Coronary artery (tissue), 2 donors: ENCODE measurements around the gene C5orf22.

Experiments used
- DNase-seq: peaks from one replicate; pipeline ENCODE4 v3.0.0-alpha.2; 2017; ENCODE audit warnings: low spot score
- H3K27ac ChIP-seq, 2 donors: fragments of 200-600 bp; sonication (generic); one replicate each; pipeline ENCODE4 v1.5.1; 2016 to 2019
- H3K4me3 ChIP-seq: fragments of 200-600 bp; sonication (generic); 2 replicates; pipeline ENCODE4 v1.5.1; 2016; ENCODE audit warnings: mild to moderate bottlenecking, moderate library complexity
- TF ChIP-seq, protein P1 (sequence below): fragments of 200-600 bp; sonication (generic); IDR thresholded peaks from one replicate; pipeline ENCODE4 v1.5.1; 2019; ENCODE audit warnings: antibody characterized with exemption

The C5orf22 gene

DNA sequence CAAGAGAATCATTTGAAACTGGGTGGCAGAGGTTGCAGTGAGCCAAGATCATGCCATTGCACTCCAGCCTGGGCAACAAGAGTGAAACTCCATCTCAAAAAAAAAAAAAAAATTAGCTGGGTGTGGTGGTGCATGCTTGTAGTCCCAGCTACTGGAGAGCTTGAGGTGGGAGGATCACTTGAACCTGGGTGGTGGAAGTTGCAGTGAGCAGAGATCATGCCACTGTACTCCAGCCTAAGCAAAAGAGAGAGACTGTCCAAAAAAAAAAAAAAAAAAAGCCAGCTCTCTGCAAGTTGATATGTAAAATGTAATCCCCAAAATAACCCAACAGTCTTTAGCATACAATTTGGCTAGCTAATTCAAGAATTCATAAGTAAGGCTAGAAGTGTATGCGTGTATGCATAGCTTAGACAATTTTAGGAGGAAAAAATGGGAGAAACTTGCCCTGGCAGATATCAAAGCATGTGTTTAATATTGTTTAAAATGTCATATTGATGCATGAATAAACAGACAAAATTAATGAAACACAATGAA, 36.3 kb downstream of the C5orf22 start:
- TF ChIP-seq, protein P1, sequence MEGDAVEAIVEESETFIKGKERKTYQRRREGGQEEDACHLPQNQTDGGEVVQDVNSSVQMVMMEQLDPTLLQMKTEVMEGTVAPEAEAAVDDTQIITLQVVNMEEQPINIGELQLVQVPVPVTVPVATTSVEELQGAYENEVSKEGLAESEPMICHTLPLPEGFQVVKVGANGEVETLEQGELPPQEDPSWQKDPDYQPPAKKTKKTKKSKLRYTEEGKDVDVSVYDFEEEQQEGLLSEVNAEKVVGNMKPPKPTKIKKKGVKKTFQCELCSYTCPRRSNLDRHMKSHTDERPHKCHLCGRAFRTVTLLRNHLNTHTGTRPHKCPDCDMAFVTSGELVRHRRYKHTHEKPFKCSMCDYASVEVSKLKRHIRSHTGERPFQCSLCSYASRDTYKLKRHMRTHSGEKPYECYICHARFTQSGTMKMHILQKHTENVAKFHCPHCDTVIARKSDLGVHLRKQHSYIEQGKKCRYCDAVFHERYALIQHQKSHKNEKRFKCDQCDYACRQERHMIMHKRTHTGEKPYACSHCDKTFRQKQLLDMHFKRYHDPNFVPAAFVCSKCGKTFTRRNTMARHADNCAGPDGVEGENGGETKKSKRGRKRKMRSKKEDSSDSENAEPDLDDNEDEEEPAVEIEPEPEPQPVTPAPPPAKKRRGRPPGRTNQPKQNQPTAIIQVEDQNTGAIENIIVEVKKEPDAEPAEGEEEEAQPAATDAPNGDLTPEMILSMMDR: no peak
- H3K4me3 ChIP-seq: no peak overlapping the region
- no peak for DNase-seq

DNA sequence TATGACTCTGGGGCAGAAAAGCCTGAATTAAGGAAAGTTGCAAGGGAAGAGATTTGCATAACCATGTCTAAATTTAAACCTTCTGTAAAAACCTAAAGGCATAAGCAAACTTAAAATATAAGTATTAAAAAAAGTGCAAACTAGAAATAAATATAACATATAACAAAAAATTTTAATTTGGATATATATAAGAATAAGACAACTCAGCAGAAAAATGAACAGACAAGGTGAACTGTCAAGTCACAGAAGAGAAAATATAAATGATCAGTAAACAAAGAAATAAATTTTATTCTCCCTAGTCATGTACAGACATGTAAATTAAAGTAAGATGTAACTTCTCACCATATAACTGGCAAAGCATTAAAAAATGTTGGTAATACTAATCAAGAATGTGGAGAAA, 37.0 kb downstream of the C5orf22 start:
- no peak overlapping the region for H3K27ac ChIP-seq
- no peak for DNase-seq
- no peak overlapping the region for H3K4me3 ChIP-seq
- TF ChIP-seq, protein P1: no peak

More for the DNA sequence above, 36.3 kb downstream of the C5orf22 start:
- no peak overlapping the region for H3K27ac ChIP-seq

DNA sequence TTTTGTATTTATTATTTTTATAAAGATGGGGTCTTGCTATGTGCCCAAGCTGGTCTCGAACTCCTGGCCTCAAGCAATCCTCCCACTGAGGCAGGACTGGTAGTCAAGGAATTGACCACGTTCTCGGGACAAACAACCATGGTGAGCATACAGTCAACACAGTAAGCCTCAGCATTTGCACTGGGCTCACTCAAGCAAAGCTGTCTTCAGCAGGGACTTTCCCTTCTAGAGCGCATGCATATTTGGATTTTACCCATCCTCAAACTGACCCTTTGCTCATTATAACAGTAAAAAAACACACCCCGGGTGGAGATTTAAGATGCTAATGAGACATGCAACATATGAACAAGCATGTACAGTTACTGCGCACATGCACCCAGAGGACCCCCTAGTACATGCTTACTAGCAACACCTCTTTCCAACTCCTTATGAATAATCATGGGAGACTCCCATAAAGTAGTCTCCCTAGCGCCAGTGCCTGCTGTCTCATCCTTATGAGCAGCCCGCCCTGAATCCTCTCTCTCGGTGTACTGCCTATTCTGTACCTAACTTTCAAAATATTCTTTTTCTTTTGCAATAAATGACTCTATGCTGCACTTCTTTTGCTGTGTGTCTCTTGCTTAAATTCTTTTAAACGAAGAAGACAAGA, 41.5 kb downstream of the C5orf22 start:
- Histone ChIP-seq H3K4me3 (no peak overlapping the region), H3K27ac (no peak overlapping the region)
- TF ChIP-seq, protein P1: no peak
- no peak for DNase-seq

DNA sequence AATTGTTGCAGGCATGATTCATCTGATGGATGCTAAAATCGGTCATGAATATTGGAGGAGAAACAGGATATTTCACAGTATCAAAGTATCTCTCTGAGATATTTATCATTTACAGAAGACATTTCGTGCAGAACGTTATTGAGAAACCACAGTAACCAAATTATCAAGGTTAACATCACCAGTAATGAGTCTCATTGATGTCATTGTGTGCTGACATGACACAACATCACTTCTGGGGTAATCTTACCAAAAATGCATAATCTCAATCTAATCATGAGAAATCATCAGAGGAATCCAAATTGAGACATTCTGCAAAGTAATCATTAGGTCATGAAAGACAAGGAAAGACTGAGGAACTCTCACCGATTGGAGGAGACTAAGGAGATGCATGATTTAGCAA, 42.7 kb downstream of the C5orf22 start:
- H3K27ac ChIP-seq: no peak overlapping the region
- TF ChIP-seq, protein P1: no peak

DNA sequence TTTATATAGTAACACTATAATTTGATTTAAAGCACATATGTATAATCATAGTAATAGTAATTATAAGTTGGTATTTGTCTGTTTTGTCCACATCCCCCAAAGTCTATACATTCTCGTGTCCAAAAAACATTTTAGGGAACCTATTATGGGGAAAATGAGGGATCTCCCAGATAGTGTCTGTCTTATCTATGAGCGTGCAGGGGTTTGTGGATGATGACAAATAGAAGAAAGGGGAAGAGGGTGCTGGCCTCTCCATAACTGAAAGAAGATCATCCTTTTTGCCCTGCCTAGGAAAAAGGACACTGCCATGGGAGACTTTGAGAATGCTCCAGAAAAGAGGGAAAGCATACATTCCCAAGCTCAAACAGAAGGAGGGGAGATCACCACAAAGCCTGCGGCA, 45.3 kb downstream of the C5orf22 start:
- no peak overlapping the region for H3K4me3 ChIP-seq
- H3K27ac ChIP-seq: no peak overlapping the region
- DNase-seq: no peak
- TF ChIP-seq, protein P1: no peak

More for the DNA sequence above, 42.7 kb downstream of the C5orf22 start:
- DNase-seq: no peak
- no peak overlapping the region for H3K4me3 ChIP-seq

DNA sequence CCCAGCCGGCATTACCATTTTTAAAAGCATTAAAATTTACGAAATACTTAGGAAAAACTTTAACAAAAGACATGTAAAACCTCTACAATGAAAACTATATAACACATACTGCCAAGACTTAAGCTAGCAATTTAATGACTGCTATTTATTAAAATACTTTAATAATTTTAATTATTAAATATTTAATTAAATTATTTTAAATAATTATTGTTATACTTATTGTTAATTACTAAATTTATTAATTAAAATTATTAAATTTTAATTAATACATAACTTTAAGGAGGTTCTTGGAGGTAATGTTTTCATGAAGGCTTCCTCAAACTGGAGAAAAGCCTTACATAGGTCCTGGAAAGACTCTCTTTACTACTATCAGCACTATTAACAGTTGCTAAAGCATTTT, 47.5 kb downstream of the C5orf22 start:
- H3K27ac ChIP-seq: no peak overlapping the region
- TF ChIP-seq, protein P1: no peak
- no peak for DNase-seq
- H3K4me3 ChIP-seq: no peak overlapping the region

DNA sequence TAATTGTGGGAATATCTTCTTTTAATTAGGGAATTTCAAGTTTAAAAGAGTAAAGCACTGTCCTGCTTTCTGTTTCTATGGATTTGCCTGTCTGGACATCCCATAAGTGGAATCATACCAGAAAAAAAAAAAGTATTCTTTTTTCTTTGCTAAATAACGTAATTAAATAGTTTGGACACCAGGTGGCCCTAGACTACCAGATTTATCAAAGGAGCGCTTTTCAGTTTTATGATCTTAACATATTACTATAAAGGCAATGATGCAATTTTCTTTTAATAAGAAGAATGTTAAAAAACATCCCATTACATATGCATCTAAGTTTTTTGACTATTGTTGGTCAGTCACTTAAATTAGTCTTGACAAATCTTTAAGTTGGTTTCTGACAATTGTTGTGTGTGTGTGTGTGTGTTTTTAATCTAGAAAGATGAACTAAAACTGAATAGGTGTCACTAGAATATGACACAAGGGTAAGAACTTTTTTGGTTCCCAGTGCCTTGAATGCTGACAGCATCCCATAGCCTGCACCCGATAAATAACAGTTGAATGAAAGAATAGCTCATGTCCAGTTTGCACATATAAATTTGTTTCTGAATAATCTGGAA, 49.5 kb downstream of the C5orf22 start:
- H3K27ac ChIP-seq: no peak overlapping the region
- TF ChIP-seq, protein P1: peak; percentile 32
- DNase-seq: no peak
- H3K4me3 ChIP-seq: no peak overlapping the region
